ENCODE results near the gene CDC25B. TPM values are rescaled to one million over a fixed set of nuclear protein-coding genes. Genes with fewer than 3 reads are reported as not detected.

The CDC25B gene
- total and polyA plus RNA-seq, 2 of the 13 experiments (the other 11 are each of a cell fraction or from before 2014, with no cell fraction given), result 14.5 to 19.4 TPM

GRCh38 chr20:3846740-3847428, 50.8 kb downstream of the CDC25B start, which contains the start of gene MAVS (continued):
- TF ChIP-seq ZNF407 (CRISPR knock-in tag; IDR thresholded peaks at IDR 0.05; ENCODE audit: not compliant biosample characterization) (no peak), ZNF891 (CRISPR knock-in tag; IDR thresholded peaks at IDR 0.05) (peak; percentile 97), HNF4G (IDR thresholded peaks at IDR 0.05; ENCODE audit: borderline replicate concordance, low read depth, low read length) (no peak), HNF4G (CRISPR knock-in tag; IDR thresholded peaks at IDR 0.05; ENCODE audit: borderline replicate concordance, low read depth) (no peak), PRDM15 (CRISPR knock-in tag; IDR thresholded peaks at IDR 0.05) (no peak), THAP8 (CRISPR knock-in tag; IDR thresholded peaks at IDR 0.05; ENCODE audit: borderline replicate concordance) (no peak), SP4 (CRISPR knock-in tag; IDR thresholded peaks at IDR 0.05) (peak; percentile 91), SMAD3 (CRISPR knock-in tag; IDR thresholded peaks at IDR 0.05) (peak; percentile 39), NFKBIZ (CRISPR knock-in tag; IDR thresholded peaks at IDR 0.05) (no peak), ZNF354B (CRISPR knock-in tag; IDR thresholded peaks at IDR 0.05) (peak; percentile 73), ZEB1 (IDR thresholded peaks at IDR 0.05; ENCODE audit: insufficient replicate concordance, low read depth) (peak; percentile 52), MTA3 (CRISPR knock-in tag; IDR thresholded peaks at IDR 0.05) (peak; percentile 48; the same call in 1 of the 2 replicates), ZNF224 (CRISPR knock-in tag; IDR thresholded peaks at IDR 0.05) (peak; percentile 93; the same call in 1 of the 2 replicates), ZNF746 (CRISPR knock-in tag; IDR thresholded peaks at IDR 0.05) (peak; percentile 78; the same call in 1 of the 2 replicates), ZNF563 (CRISPR knock-in tag; IDR thresholded peaks at IDR 0.05) (peak; percentile 75)

All from HepG2 (cell line).